ENCODE measurements around the gene BOLA3.
A peak's percentile ranks its signal among the peaks of the same experiment; 100 is the strongest.
"Not testable (repeated sequence)": the region's sequence is repeated elsewhere in the genome, so short reads cannot be mapped to it uniquely, and the experiment has no call there.

Gene BOLA3

GRCh38 chr2:74148457-74149246 lies 940 bp upstream of the BOLA3 start:
- no peak for DNase-seq

- DNase-seq: no peak
Observed at GRCh38 chr2:74146929-74147726, 584 bp downstream of the BOLA3 start.

- no peak for DNase-seq
Observed at GRCh38 chr2:74142340-74142739, 5.4 kb downstream of the BOLA3 start.

GRCh38 chr2:74138600-74139323 lies 8.9 kb downstream of the BOLA3 start:
- no peak for DNase-seq

GRCh38 chr2:74137651-74138599 lies 9.8 kb downstream of the BOLA3 start:
- no peak for DNase-seq

GRCh38 chr2:74131901-74132300 lies 15.8 kb downstream of the BOLA3 start:
- DNase-seq: no peak

- no peak for DNase-seq
Observed at GRCh38 chr2:74130211-74130995, 17.3 kb downstream of the BOLA3 start.

- DNase-seq: no peak
Observed at GRCh38 chr2:74128206-74128605, 19.5 kb downstream of the BOLA3 start.

GRCh38 chr2:74123955-74124354 lies 23.8 kb downstream of the BOLA3 start:
- not testable (repeated sequence) for DNase-seq

GRCh38 chr2:74121846-74122245 lies 25.9 kb downstream of the BOLA3 start:
- DNase-seq: not testable (repeated sequence)

- peak; percentile 78 for DNase-seq
Observed at GRCh38 chr2:74119912-74120825, 27.5 kb downstream of the BOLA3 start.

- DNase-seq: no peak
Observed at GRCh38 chr2:74119339-74119738, 28.4 kb downstream of the BOLA3 start.

GRCh38 chr2:74111380-74111779 lies 36.3 kb downstream of the BOLA3 start:
- DNase-seq: no peak

GRCh38 chr2:74110537-74110936 lies 37.2 kb downstream of the BOLA3 start:
- DNase-seq: no peak

GRCh38 chr2:74109551-74109950 lies 38.2 kb downstream of the BOLA3 start:
- DNase-seq: no peak

- no peak for DNase-seq
Observed at GRCh38 chr2:74107071-74107470, 40.6 kb downstream of the BOLA3 start.

GRCh38 chr2:74105413-74105812 lies 42.3 kb downstream of the BOLA3 start:
- no peak for DNase-seq

GRCh38 chr2:74104839-74105238 lies 42.9 kb downstream of the BOLA3 start:
- no peak for DNase-seq

GRCh38 chr2:74103763-74104162 lies 43.9 kb downstream of the BOLA3 start:
- DNase-seq: no peak

- no peak for DNase-seq
Observed at GRCh38 chr2:74102516-74102915, 45.2 kb downstream of the BOLA3 start.

All from fibroblast of skin of right quadriceps (primary cell).